Activated CD4-positive, alpha-beta T cell treated with anti-CD3 and anti-CD28 coated beads for 1 hour (primary cell): ENCODE measurements around the gene SDC1.

ENCODE experiments used
- DNase-seq: peaks from one replicate; pipeline ENCODE4 v3.0.0-alpha.2; 2020

The SDC1 gene

DNA sequence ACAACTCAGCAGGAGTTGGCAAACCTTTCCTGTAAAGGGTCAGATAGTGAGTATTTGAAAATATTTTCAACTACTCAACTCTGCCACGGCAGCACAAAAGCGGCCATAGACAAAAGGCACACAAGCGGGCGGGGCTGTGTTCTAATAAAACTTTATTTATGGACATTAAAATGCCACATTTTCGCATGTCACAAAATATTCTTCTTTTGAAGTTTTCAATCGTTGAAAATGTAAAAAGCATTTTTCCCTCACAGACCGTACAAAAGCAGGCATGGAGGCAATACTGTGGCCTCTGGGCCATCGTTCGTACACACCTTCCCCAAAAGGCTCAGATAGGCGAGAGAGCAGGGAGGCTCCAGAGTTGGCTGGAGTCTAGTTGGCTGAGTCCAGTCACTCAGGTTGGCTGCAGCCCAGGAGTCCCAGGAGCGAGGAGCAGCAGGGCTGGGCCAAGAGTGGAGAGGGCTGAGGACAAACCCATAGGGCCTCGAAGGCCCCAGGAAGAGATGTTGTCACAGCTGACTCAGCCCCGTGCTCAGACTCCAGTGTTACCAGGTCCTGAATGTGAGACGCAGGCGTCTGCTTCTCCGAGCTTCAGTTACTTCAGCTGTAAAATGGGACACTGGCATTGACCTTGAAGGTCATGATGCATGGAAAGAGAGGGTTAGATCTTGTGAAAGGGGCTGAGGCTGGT is 42.5 kb downstream of the SDC1 start:
- DNase-seq: no peak

DNA sequence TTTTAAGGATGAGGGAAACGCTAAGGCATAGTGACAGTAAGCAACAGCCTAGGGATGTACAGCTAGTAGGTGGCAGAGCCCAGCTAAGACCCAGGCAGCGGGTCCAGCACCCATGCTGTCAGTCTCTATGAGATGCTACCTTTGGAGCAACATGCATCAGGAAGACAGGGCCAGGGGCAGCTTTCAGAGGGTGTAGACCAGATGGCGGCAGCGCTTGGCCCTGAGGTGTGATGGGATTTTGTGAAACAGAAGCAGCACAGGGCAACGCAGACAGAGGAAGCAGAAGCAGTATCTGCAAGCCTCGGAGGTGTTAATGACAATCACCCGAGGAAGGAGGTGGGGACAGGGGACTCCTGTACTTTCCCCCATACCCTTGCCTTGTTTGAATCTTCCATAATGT is 43.2 kb downstream of the SDC1 start:
- DNase-seq: no peak

DNA sequence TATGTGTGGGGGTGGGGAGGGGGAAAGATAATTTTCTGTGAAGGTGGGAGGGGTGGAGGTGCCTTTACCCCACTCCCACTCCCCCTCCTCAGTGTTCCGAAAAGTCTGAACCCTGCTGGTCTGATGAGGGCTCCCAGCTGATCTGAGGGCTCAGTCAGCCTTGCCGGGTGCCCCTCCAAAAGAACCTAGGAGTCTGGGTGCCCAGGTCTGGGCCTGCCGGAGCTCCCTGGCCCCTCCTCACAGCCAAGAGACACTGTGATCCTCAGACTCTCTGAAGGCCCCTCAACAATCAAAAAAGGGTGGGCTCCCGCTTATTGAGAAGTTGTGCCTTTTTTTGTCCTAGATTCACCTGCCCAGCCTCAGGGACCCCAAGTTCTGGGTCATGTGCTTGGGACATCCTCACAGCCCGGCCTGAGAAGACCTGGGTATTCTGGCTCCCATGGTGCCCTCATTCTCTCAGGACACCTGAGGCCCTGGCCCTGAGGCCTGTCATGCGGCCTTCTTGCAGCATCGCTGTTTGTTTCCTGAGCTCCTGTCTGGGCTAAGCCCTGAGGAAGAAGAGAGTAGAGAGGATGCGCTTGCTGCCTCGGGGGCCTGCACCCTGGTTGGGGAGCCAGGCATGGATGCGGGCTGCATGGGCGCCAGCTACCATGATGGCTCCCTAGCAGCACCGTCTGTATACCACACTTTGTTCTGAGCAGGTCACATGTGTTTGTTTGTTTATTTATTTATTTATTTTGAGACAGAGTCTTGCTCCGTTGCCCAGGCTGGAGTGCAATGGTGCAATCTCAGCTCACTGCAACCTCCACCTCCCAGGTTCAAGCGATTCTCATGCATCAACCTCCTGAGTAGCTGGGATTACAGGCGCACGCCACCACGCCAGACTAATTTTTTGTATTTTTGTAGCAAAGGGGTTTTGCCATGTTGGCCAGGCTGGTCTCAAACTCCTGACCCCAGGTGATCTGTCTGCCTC is 44.0 kb downstream of the SDC1 start:
- no peak for DNase-seq

DNA sequence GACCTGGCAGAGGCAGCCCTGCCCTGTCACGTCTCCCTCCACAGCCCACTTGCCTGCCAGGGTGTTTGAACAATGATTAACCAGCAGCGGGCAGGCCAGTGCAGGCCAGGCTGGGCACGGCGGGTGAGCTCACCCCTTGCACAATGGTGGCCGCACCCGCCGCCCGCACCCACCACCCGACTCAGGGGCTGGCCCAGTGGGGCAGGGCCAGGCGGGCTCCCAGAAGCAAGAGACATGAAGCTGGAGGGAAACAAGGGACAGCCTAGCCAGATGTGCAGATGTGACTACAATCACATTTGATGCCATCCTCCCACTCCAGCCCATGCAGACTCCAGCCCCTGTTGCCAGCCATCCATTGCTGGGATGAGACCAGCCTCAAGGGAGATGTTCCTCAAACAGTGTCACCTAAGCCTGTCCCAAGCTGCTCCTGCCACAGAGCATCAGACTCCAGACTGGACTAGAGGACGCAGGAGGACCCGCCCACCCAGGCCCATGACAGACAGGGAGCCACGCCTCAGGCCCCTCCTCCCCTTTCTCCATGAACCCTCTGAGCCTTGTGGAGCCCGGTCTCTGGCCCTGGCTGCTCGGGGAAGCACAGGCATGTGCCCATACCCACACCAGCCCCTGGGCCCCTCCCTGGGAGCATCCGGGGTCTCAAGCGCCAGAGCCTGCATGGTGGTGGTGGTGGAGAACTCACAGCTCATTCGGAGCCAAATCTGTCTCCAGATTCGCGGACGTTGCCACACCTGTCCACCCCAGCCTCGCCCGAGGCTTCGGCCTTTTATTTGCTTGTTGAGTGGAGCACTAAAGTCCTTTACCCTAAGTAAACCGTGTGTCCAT is 45.0 kb downstream of the SDC1 start:
- no peak for DNase-seq

DNA sequence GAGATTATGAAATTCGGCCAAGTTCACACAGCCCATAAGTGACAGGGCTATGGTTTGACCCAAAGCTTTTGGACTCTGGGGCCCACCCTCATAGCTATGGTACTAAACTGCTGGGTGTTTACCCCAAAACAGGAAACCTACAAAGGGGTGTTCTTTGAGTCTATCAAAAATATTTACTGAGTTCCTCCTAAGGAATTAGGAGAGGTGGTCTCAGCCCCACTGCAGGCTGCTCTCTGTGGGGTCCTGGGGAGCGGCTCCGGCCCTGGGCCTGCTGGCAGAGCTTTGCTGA is 45.5 kb downstream of the SDC1 start:
- no peak for DNase-seq

DNA sequence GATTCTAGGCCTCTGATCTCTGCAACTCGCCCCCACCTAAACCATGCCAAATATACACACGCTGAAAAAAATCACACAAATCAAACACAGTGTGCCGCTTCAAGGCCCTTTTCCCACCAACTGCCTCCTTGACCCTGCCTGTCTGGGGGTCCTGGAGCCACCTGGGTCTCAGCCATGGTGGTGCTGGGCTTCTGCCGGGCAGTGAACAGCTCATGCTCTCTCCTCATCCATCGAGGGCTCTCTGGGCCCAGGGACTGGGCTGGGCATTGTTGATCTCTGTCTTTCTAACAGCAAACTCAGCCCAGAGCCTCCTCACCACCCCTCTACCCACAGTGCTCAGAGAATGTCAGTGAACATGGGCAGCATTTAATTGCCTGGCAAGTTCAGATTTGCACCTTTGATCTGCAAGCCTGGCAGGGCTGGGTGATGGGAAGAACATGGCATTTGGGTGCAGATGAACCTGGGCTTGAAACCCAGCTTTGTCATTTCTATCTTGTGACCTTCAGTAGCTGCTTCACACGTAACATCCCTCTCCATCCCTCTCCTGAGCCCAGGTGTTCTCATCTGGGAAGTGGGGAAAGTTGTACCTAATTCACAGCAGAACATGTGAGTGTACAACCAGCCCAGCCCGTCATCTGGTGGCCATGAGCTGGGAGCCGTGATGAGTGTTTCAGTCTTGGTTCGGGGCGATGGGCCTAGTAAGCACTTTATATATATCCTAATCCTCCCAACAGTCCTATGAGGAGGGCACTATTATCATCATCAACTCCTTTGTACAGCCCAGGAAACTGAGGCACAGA is 46.1 kb downstream of the SDC1 start:
- no peak for DNase-seq

DNA sequence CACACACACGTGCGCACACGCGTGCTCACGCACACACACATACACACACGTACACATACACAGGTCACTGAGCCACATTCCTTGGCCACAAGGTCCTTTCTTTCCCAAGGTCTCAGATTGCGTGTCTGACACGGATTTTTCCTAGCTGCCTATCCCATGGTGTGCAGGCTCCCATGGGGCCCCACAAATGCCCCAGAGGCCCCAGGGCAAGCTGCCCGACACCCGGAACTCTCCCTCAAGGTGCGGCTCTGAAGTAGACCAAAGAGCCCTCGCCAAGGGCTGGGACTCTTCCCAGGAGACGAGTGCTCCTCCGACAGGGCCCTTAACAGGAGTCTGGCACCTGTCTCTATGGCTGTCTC is 46.7 kb downstream of the SDC1 start:
- DNase-seq: no peak

DNA sequence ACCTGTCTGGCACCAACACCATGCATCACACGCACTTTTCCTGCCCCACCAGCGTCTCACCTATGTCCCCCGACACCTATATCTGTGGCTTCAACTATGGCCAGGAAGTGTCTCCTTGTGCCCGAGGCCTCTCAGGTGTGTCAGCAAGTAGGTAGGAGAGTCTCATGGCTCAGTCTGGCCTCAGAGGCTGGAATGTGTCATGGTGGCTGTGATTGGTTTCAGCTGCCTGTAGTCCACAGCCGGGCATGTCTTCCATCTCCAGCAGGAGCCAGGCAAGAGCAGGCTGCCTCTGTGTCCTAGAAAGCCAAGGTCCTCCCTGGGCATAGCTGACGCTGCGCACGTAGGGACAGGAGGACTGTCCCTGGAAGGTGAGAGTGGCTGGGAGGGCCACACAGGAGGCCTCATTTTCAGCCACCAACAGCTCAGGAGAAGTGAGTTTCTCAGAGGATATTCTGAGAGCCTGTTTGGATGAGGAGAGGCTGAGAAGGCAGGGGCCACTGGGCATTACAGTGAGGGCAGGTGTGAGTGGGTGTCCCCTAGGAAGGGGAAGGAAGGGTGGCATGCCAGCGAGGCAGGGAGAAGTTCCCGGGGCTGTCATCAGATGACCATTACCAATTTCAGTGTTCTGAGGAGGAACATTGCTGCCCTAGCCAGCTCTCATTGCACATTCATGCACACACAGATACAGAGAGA is 47.2 kb downstream of the SDC1 start:
- no peak for DNase-seq

DNA sequence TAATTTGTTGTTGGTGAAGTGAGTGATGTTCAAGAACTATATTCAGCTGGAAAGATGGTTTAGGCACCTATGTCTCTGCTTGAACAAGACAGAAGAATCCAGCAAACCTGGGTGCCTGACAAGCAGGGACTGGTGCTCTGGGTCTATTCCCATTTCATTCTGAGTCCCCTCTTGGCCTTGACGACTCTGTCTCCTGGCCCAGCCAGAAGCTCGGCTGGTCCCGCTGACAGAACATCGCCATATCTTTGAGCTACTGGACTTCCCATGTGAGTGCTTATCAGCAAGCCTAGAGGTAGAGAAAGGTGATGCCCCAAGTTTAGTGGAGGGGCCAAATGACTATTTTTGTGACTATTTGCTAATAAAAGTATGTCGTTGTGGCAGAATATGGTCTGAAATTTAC is 48.2 kb downstream of the SDC1 start:
- no peak for DNase-seq

DNA sequence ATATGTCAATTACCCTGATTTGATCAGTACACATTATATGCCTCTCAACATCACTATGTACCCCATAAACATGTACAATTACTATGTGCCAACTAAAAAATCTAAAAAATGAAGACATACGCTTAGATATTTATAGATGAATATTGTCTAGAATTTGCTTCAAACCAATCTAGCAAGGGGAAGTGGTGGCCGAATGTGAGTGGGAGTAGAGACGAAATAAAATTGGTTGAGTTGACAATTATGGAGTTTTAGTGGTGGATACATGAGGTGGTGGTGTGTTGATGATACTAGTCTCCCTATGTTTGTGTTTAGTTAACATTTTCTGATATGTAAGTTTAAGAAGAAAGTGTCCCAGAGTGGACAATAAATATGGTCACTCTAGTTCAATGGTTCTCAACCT is 49.0 kb downstream of the SDC1 start:
- DNase-seq: no peak

DNA sequence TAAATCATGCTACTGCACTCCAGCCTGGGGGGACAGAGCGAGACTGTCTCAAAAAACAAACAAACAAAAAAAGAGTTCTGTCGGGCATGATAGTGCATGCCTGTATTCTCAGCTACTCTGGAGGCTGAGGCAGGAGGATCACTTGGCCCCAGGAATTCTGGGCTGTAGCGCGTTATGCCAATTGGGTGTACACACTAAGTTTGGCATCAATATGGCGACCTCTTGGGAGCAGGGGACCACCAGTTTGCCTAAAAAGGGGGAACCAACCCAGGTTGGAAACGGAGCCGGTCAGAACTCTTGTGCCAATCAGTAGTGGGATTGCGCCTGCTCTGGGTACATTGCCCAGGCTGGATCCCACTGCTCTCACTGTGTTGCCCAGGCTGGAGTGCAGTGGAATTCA is 49.7 kb downstream of the SDC1 start:
- DNase-seq: no peak

DNA sequence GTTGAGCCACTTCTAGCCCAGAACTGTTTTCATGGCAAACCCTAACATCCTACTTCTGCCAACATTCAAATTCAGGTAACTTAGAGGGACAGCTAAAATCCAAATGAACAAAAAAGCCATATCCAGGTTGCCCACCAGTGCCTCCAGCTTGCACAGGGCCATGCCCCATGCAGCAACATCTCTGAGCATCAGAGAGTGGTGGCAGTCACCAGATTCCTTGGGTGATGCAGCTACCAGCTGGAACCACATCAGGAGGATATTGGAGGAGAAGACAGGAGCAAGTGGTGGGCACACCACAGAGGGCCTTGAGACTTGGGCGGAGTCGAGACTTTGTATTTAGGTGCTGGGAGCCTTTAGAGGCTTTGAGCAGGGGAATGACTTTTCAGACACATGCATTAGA is 50.5 kb downstream of the SDC1 start:
- DNase-seq: no peak

DNA sequence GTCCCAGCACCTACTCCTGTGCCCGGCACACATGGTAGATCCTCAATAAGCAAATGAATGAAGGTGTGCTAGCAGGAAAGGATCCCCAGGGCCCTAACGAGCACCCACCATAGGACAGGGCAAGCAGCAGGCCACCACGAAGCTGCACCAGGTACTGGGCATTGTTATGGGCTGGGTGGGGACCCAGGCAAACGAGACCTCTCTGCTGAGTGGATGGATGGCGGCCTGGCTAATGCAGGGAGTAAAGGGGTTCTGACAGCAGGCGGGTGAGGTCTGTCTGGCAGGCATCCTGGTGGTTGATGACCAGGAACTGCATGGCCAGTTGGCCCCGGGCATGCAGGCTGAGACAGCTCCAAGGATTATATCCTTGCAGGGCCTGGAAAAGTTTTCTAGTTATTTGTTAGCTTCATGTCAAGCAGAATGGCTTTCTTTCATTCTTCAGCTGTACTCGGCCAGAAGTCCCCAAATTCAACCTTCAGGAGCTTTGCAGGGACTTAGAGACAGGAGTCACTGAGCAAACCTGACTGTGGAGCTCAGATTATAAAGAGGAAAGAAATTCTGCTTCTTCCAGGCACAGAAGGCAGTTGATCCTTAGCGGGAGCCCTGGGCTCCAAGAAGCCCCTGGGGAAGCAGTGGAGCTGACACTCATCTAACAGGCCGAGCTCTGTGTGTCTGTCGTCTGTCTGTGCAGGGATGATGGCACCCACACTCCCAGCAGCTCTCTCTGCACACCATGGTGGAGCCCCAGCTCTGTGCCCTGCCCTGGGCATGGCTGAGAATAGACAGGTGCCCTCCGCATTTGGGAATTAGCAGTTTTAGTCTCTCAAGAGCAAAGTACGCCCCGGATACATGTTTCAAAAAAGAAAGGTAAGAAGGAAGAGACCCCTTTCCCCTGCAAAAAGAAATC is 51.2 kb downstream of the SDC1 start:
- DNase-seq: no peak

DNA sequence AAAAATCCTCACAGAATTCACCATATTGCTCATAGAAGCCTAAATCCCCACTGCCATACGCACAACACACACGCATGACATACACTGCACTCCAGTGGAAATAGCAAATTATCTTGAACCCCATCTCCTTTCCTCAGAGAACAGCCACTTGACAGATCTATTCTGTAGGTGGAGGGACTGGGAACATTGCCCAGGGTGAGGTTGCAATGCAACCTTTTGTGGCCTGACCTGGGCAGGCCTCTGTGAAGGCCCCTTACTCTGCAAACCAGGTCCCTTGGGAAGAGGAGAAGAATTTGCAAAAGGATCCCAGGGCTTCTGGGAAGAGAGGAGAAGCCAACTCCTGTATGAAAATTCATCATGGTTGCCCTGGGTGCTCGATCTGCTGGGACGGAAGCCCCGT is 51.9 kb downstream of the SDC1 start:
- DNase-seq: no peak

DNA sequence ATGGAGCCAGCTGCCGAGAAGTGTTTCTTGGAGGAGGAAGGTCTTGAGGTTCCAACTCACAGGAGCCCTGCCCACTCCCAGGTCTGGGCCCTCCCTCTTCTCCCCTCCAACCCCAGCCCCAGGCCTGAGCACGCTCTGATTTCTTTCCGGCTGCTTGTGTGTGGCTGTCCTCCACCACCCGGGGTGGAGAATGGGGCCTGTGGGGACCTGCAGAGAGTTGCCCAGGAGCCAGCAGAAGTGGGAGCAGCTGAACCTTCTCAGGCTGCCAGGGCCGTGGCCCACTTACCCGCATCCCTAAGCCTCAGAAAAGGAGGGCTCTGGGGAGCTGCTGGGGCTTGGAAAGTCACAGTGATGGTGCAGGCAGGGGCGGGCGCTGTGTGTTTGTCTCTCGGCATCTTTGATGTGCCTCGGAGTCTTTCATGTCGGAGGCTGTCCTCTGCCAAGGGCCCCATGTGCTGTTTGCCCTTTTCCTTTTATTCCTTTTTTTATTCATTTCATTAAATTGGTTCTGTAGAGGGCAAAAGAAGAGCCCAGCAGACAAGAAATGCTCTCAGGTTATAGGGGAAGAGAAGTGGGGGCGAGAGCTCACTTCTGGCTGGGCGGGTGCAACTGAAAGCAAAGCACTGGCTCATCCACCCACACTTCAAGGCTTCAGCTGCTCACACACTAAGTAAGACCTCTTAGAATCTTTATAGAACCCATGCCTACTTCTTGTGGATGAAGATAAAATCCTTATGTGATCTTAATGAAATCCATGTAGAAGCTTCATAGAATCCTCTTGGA is 52.5 kb downstream of the SDC1 start:
- DNase-seq: no peak

DNA sequence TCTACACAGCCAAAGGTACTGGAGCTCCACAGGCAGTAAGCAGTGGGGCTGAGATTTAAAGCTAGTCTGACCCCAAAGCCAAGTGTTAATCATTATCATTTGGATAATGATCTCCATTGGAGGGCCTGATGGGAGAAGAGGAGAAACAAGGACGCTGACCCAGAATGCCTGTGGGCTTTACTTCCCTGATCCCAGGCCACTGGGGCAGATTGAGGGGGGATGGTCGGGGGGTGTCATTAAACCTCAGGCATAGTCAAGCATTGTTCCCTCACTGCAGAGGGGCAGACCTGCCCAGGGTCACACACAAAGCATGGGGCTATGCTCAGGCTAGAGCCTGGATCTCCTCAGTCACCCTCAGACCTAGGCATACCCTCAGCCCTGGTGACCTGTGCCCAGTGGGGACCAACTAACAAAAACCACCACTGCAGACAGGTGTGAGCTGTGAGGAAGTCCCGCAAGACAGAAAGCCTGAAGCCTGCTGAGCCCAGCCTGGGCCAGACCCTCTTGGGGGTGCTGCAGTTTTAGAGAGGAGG is 53.4 kb downstream of the SDC1 start:
- no peak for DNase-seq

DNA sequence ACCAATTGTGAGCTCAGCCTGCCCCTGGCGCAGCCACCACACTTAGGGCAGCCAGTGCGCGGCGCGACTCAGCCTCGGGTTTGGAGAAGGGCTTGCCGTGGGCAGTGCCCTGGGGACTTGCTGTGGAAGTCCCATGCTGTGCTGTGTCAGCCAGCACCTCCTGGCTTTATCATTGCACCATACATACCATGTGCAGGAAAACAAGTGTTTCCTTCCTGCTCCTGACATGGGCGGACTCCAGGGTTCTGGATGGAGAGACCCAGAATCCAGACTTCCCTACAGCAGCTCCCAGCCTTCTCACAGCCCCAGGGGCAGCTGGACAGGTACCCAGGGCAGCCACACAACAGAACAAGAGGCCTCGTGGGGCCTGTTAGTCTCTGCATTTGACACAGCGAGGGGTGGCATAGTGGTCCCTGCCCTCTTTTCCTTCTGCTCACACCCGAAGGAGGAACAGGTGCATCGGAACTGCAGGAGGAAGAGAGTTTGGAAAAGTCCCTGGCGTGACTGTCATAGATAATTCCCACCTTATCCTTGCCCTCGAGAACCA is 54.2 kb downstream of the SDC1 start:
- no peak for DNase-seq

DNA sequence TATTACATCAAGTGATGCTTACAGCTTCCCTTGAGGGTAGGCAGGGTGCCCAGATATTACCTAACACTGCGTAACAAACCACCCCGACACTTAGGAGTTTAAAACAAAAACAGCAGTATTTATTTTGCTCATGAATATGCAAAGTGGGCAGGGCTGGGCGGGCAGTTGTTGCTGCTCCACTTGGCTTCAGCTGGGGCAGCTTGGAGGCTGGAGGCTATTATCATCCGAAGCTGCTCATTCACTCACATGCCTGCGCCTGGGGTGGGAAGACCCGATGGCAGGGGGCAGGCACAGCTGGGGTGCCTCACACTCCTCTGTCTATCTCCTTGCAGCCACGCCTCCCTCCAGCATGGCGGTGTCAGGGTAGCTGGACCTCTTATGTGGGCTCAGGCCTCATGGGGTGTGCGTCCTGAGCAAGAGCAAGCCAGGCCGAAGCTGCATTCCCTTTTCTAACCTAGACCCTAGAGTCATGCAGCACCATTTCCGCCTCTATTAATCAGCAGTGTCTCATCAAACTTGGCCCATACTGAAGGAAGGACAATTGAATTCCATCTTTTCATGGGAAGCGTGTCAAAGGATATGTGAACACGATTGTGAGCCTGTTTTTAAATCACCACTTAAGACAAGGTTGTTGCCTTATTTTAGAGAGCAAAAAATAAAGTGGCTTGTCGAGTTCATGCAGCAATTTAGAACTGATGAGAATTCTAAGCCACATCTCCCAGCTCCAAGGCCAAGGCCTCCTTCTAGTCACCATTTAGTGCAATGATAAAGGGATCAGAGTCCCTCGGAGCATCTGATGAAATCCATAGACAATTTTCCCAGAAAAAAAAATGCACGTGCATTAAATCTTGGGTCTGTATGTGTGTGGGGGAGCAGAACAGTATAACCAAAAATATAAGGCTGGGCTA is 54.9 kb downstream of the SDC1 start:
- DNase-seq: no peak
